Mesendoderm (in vitro differentiated cells): Measurements from ENCODE around the gene DNAJA3. TPM values are rescaled to one million over a fixed set of nuclear protein-coding genes. Genes with fewer than 3 reads are reported as not detected.

Experiments used
- small RNA-seq: library from polyadenylated mRNA; stranded (forward); fragments of <200 nt; extraction: miRNeasy Mini kit (QIAGEN cat#:217004); gene quantifications from one replicate; pipeline ENCODE3, GENCODE V24; 2013; ENCODE audit not compliant: insufficient read depth

Gene DNAJA3

Small RNAs within 50 kb of the gene (small RNA-seq; reads per million reads assigned to genes)
- gene AC012676.2 = not detected
